CD4-positive, alpha-beta T cell treated with Interleukin-4 for 1 hour (primary cell): ENCODE measurements around the gene RASL10B.

Experiments
- DNase-seq, 2 donors: peaks; one replicate each; pipeline ENCODE4 v3.0.0-alpha.2; 2020 to 2022

Gene RASL10B

GRCh38 chr17:35723735-35724134 lies 7.7 kb upstream of the RASL10B start:
- no peak for DNase-seq

- DNase-seq, result no peak
Measured at GRCh38 chr17:35725058-35725457, 6.4 kb upstream of the RASL10B start.

- no peak for DNase-seq
Measured at GRCh38 chr17:35725802-35726126, 5.7 kb upstream of the RASL10B start.

- no peak for DNase-seq
Measured at GRCh38 chr17:35726127-35726952, 5.1 kb upstream of the RASL10B start.

- DNase-seq, result no peak
Measured at GRCh38 chr17:35726953-35727460, 4.4 kb upstream of the RASL10B start.

GRCh38 chr17:35727635-35728034 lies 3.8 kb upstream of the RASL10B start:
- no peak for DNase-seq

GRCh38 chr17:35728551-35728950 lies 2.9 kb upstream of the RASL10B start:
- DNase-seq, result no peak

- no peak for DNase-seq
Measured at GRCh38 chr17:35729405-35729833, 2.0 kb upstream of the RASL10B start.

GRCh38 chr17:35730400-35731005 lies 936 bp upstream of the RASL10B start:
- DNase-seq, result no peak

- DNase-seq, result no peak
Measured at GRCh38 chr17:35731917-35732805, 722 bp downstream of the RASL10B start.

- no peak for DNase-seq
Measured at GRCh38 chr17:35732806-35733136, 1.3 kb downstream of the RASL10B start.

- DNase-seq, result no peak
Measured at GRCh38 chr17:35733366-35733765, 1.9 kb downstream of the RASL10B start.

- DNase-seq, result no peak
Measured at GRCh38 chr17:35734396-35734795, 3.0 kb downstream of the RASL10B start.

- DNase-seq, result no peak
Measured at GRCh38 chr17:35735036-35735805, 3.8 kb downstream of the RASL10B start.

- DNase-seq, result no peak
Measured at GRCh38 chr17:35736236-35736635, 4.8 kb downstream of the RASL10B start.

- no peak for DNase-seq
Measured at GRCh38 chr17:35738519-35739133, 7.2 kb downstream of the RASL10B start.

GRCh38 chr17:35740216-35740615 lies 8.8 kb downstream of the RASL10B start:
- DNase-seq, result no peak

GRCh38 chr17:35740997-35741931 lies 9.8 kb downstream of the RASL10B start:
- DNase-seq, result no peak

GRCh38 chr17:35742496-35742895 lies 11.1 kb downstream of the RASL10B start:
- no peak for DNase-seq

- no peak for DNase-seq
Measured at GRCh38 chr17:35742896-35743477, 11.5 kb downstream of the RASL10B start.
